K562 (cell line): ENCODE measurements around the gene EGR1. TPM values are rescaled to one million over a fixed set of nuclear protein-coding genes. Genes with fewer than 3 reads are reported as not detected.

Experiments used
- CHD4 ChIP-seq: fragments of 200-600 bp; sonication (generic); IDR thresholded peaks from 3 replicates; pipeline ENCODE4 v1.6.1; 2012; ENCODE audit warnings: low read depth, mild to moderate bottlenecking, mixed read lengths, low read length, inconsistent platforms; ENCODE audit not compliant: insufficient read depth, insufficient replicate concordance, poor library complexity, severe bottlenecking
- DIDO1 ChIP-seq: fragments of 450-650 bp; IDR thresholded peaks from 2 replicates; pipeline ENCODE4 v1.6.1; 2016; ENCODE audit warnings: low read depth, missing biosample characterization, missing genetic modification characterization
- FOXA3 ChIP-seq, 2 experiments: fragments of 450-650 bp in 1 of 2; sonication (generic) in 1 of 2; formaldehyde crosslinking; IDR thresholded peaks in 1 of 2; conservative IDR thresholded peaks in 1 of 2; 2 replicates each; pipeline versions ENCODE4 v1.4.0 to v1.8.0; 2020 to 2022; ENCODE audit warnings: mild to moderate bottlenecking in 2 of 2, missing genetic modification reagents in 1 of 2
- GATA2 ChIP-seq: sonication (generic); formaldehyde crosslinking; IDR thresholded peaks from 2 replicates; pipeline ENCODE4 v1.4.0; 2020; ENCODE audit warnings: mild to moderate bottlenecking, missing genetic modification reagents
- HDAC3 ChIP-seq: fragments of 450-650 bp; IDR thresholded peaks from 2 replicates; pipeline ENCODE4 v1.6.1; 2018; ENCODE audit warnings: borderline replicate concordance, mild to moderate bottlenecking, moderate library complexity; ENCODE audit not compliant: partially characterized antibody
- HDAC8 ChIP-seq: fragments of 450-650 bp; IDR thresholded peaks from 2 replicates; pipeline ENCODE4 v1.6.1; 2016; ENCODE audit warnings: mild to moderate bottlenecking, missing genetic modification characterization, moderate library complexity, missing compliant biosample characterization
- JUNB ChIP-seq: fragments of 450-650 bp; formaldehyde crosslinking; conservative IDR thresholded peaks from 2 replicates; pipeline ENCODE4 v1.4.0; 2020; ENCODE audit warnings: mild to moderate bottlenecking
- MIER1 ChIP-seq: fragments of 450-650 bp; IDR thresholded peaks from 2 replicates; pipeline ENCODE4 v1.6.1; 2016; ENCODE audit warnings: antibody characterized with exemption, mild to moderate bottlenecking, low read depth
- MTA3 ChIP-seq: fragments of 450-650 bp; formaldehyde crosslinking; IDR thresholded peaks from 2 replicates; pipeline ENCODE4 v1.6.1; 2017; ENCODE audit warnings: mild to moderate bottlenecking, borderline replicate concordance
- MYBL2 ChIP-seq, 2 experiments: fragments of 450-650 bp in 1 of 2; sonication (generic) in 1 of 2; formaldehyde crosslinking in 1 of 2; IDR thresholded peaks; 2 replicates each; pipeline versions ENCODE4 v1.6.1 to v1.8.1; 2017 to 2022; ENCODE audit warnings: borderline replicate concordance in 1 of 2, inconsistent platforms in 1 of 2, low read depth in 1 of 2, mild to moderate bottlenecking in 1 of 2, missing genetic modification reagents in 1 of 2, moderate library complexity in 1 of 2
- PHB2 ChIP-seq: fragments of 450-650 bp; IDR thresholded peaks from 2 replicates; pipeline ENCODE4 v1.6.1; 2017; ENCODE audit warnings: low read depth
- POLR2AphosphoS5 ChIP-seq: IDR thresholded peaks from 2 replicates; pipeline ENCODE4 v1.6.1; 2011; ENCODE audit warnings: mild to moderate bottlenecking, low read depth, low read length, moderate library complexity; ENCODE audit not compliant: control insufficient read depth, insufficient read depth
- PTRF ChIP-seq: fragments of 450-650 bp; IDR thresholded peaks from 2 replicates; pipeline ENCODE4 v1.6.1; 2016; ENCODE audit warnings: mild to moderate bottlenecking, missing genetic modification characterization, missing compliant biosample characterization
- PYGO2 ChIP-seq: fragments of 450-650 bp; IDR thresholded peaks from 2 replicates; pipeline ENCODE4 v1.6.1; 2016; ENCODE audit warnings: mild to moderate bottlenecking, missing genetic modification characterization, moderate library complexity, missing compliant biosample characterization
- STAT5A ChIP-seq: IDR thresholded peaks from 2 replicates; pipeline ENCODE4 v1.6.1; 2012; ENCODE audit warnings: low read length, inconsistent platforms, borderline replicate concordance
- SUPT5H ChIP-seq: fragments of 450-650 bp; IDR thresholded peaks from 2 replicates; pipeline ENCODE4 v1.6.1; 2016
- XRCC3 ChIP-seq: fragments of 450-650 bp; IDR thresholded peaks from 2 replicates; pipeline ENCODE4 v1.6.1; 2017; ENCODE audit warnings: mild to moderate bottlenecking, moderate library complexity
- ZBTB17 ChIP-seq: fragments of 450-650 bp; formaldehyde crosslinking; IDR thresholded peaks from 2 replicates; pipeline ENCODE4 v1.4.0; 2020; ENCODE audit warnings: mild to moderate bottlenecking
- ZNF384 ChIP-seq: IDR thresholded peaks from 2 replicates; pipeline ENCODE4 v1.6.1; 2012; ENCODE audit warnings: low read depth, low read length, improper control_type of control experiment
- ZNF644 ChIP-seq: fragments of 200-800 bp; sonication (Bioruptor generic); IDR thresholded peaks from 2 replicates; pipeline ENCODE4 v1.6.1; 2016; ENCODE audit warnings: low read depth, missing genetic modification characterization, missing compliant biosample characterization
- ZNF79 ChIP-seq: fragments of 250-450 bp; sonication (Bioruptor Pico); IDR thresholded peaks from 2 replicates; pipeline ENCODE4 v1.4.0; 2020; ENCODE audit warnings: low read depth, mild to moderate bottlenecking, moderate library complexity
- polyA plus RNA-seq, 8 experiments: library from polyadenylated mRNA; depleted of rRNA in 4 of 8; stranded (reverse) in 5 of 8; unstranded in 3 of 8; fragments of >200 nt; fragmentation: Nextera tagmentation in 2 of 8; fragmentation: Illumina TruSeq in 1 of 8; extraction: Ambion mirVana in 2 of 8; extraction: Trizol in 1 of 8; gene quantifications; 2 replicates each; pipeline versions ENCODE4 v1.2.1 to v1.2.3, GENCODE V29; 2011 to 2014; ENCODE audit warnings: inconsistent platforms in 1 of 8, missing spikeins in 1 of 8
- total RNA-seq, 7 experiments: library from RNA; depleted of rRNA in 6 of 7; stranded (reverse); fragments of >200 nt in 6 of 7; fragmentation: Illumina TruSeq in 2 of 7; extraction: Trizol in 2 of 7; gene quantifications; 2 replicates each; pipeline versions ENCODE4 v1.2.1 to v1.2.3, GENCODE V29; 2011 to 2021; ENCODE audit warnings: low replicate concordance in 1 of 7
- TF ChIP-seq, protein P1 (sequence below): fragments of 250-450 bp; sonication (Bioruptor Pico); IDR thresholded peaks from 2 replicates; pipeline ENCODE4 v1.5.0; 2021
- TF ChIP-seq, protein P2 (sequence below): fragments of 450-650 bp; formaldehyde crosslinking; IDR thresholded peaks from 2 replicates; pipeline ENCODE4 v1.4.0; 2020; ENCODE audit warnings: mild to moderate bottlenecking
- TF ChIP-seq, protein P3 (sequence below): fragments of 200-800 bp; sonication (Bioruptor generic); IDR thresholded peaks from 2 replicates; pipeline ENCODE4 v1.6.1; 2017; ENCODE audit warnings: missing genetic modification characterization, missing compliant biosample characterization

EGR1 gene
- total and polyA plus RNA-seq, 9 of the 15 experiments (the other 6 are each of a cell fraction or from before 2014, with no cell fraction given): 1.3 to 132 (median 21.5) TPM

DNA sequence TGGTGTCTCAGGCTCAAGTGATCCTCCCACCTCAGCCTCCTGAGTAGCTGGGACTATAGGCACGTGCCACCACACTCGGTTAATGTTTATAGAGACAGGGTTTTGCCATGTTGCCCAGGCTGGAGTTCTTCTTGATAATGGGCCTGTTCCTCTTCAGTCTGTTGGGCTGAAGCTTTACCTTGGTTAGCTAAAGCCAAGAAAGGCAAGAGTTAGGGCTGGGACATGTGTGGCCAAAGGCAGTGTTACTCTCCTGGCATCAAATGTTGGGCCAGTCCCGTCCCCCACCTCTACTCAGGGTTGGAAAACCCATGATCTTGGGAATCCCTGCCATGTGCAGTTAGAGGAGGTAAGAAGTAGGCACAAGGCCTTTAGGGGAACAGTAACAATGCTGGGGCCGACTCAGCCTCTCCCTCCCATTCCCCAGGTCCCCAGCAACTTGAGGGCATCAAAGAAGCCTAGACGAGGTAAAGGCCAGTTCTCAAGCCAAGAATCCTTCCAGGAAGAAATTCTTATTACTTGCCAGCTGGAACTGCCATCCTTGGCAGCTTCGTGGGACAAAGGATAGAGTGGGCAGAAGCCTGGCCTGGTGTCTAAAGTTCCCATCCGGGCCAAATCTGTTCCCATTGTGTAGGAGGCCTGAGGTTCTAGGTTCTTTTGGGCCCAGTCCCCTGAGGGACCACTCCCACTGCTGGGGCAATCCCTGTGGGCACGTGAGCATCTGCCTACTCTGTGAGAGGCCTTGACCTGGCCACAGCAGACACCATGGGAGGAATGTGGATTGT lies 4.5 kb downstream of the EGR1 start (continued):
- TF ChIP-seq, protein P1, sequence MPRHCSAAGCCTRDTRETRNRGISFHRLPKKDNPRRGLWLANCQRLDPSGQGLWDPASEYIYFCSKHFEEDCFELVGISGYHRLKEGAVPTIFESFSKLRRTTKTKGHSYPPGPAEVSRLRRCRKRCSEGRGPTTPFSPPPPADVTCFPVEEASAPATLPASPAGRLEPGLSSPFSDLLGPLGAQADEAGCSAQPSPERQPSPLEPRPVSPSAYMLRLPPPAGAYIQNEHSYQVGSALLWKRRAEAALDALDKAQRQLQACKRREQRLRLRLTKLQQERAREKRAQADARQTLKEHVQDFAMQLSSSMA: 0 out of 2 replicates have a peak, but pooled peaks have one; percentile 35
- TF ChIP-seq PTRF (tag) (no peak), CHD4 (no peak), MYBL2 (IDR thresholded peaks at IDR 0.05; ENCODE audit: low read depth) (no peak), MYBL2 (CRISPR knock-in tag; IDR thresholded peaks at IDR 0.05; ENCODE audit: borderline replicate concordance) (no peak; the same call in 1 of the 2 replicates), ZBTB17 (CRISPR knock-in tag) (no peak), HDAC8 (tag) (no peak), ZNF644 (tag) (no peak), FOXA3 (CRISPR knock-in tag; conservative IDR thresholded peaks at IDR 0.05 in 1 of 2, IDR thresholded peaks at IDR 0.05 in 1 of 2) (peak in 1 of 2 experiments; percentile 71; a peak in 1 of 4 replicates), MIER1 (no peak), STAT5A (peak; percentile 68), GATA2 (CRISPR knock-in tag) (no peak), ZNF384 (no peak), ZNF79 (CRISPR knock-in tag) (no peak), PHB2 (0 out of 2 replicates have a peak, but pooled peaks have one; percentile 20), PYGO2 (no peak), HDAC3 (peak; percentile 22), SUPT5H (peak; percentile 98), JUNB (CRISPR knock-in tag) (no peak), XRCC3 (no peak), DIDO1 (tag) (no peak), POLR2AphosphoS5 (peak; percentile 85), MTA3 (peak; percentile 99)
- TF ChIP-seq, protein P2, sequence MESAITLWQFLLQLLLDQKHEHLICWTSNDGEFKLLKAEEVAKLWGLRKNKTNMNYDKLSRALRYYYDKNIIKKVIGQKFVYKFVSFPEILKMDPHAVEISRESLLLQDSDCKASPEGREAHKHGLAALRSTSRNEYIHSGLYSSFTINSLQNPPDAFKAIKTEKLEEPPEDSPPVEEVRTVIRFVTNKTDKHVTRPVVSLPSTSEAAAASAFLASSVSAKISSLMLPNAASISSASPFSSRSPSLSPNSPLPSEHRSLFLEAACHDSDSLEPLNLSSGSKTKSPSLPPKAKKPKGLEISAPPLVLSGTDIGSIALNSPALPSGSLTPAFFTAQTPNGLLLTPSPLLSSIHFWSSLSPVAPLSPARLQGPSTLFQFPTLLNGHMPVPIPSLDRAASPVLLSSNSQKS (CRISPR knock-in tag): no peak
- TF ChIP-seq, protein P3, sequence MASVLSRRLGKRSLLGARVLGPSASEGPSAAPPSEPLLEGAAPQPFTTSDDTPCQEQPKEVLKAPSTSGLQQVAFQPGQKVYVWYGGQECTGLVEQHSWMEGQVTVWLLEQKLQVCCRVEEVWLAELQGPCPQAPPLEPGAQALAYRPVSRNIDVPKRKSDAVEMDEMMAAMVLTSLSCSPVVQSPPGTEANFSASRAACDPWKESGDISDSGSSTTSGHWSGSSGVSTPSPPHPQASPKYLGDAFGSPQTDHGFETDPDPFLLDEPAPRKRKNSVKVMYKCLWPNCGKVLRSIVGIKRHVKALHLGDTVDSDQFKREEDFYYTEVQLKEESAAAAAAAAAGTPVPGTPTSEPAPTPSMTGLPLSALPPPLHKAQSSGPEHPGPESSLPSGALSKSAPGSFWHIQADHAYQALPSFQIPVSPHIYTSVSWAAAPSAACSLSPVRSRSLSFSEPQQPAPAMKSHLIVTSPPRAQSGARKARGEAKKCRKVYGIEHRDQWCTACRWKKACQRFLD (CRISPR knock-in tag): 0 out of 2 replicates have a peak, but pooled peaks have one; percentile 33
